GM18909 (cell line): ENCODE data around the gene POLA1.
"Not testable (repeated sequence)": the region's sequence is repeated elsewhere in the genome, so short reads cannot be mapped to it uniquely, and the experiment has no call there.

ENCODE experiments used
- ATAC-seq: cut with Tn5 transposase; IDR thresholded peaks from one replicate; pipeline ENCODE4 v1.9.1; 2021; ENCODE audit warnings: mild to moderate bottlenecking; ENCODE audit not compliant: unreplicated experiment, poor library complexity

The POLA1 gene

DNA sequence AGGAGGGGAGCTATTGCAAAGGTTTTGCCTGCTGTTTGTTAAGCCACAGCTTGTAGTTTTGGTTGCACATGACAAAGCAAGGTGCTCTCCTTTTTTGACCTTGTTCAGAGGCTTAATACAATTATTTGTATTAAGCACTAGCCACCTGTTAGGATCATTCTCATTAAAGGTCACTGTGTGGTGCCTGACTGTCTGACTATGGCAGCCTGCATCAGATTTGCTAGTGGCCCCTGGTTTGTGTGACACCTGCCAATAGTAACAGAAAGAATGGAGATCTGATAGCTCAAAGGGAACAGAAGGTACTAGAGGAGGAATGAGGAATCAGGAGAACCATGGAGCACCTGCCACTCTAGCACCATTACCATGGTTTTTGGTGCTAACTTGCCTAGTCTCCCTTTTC is 102.5 kb downstream of the POLA1 start:
- ATAC-seq, result no peak

DNA sequence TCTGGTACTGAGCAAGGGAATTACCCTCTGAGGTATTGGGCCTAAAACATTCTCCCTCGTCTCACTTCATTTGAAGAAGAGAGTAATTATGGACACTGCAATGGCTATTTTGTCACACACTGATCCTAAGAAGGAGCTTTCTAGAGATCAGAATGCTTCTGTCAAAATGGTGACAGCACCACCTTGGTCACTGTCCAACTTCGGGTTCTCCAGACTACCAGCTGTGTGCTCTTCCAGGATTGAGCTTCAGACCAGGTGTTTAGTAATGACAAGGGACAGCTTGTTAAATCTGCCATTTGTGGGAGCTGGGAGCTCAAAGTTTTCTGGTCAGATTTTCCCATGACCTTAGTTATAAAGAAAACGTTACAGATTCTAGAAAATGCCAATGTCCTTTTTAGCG is 105.4 kb downstream of the POLA1 start:
- no peak for ATAC-seq

GRCh38 chrX:24799565-24799964 is 105.8 kb downstream of the POLA1 start:
- ATAC-seq, result no peak

- no peak for ATAC-seq
Measured at GRCh38 chrX:24805201-24805600, 111.5 kb downstream of the POLA1 start.

DNA sequence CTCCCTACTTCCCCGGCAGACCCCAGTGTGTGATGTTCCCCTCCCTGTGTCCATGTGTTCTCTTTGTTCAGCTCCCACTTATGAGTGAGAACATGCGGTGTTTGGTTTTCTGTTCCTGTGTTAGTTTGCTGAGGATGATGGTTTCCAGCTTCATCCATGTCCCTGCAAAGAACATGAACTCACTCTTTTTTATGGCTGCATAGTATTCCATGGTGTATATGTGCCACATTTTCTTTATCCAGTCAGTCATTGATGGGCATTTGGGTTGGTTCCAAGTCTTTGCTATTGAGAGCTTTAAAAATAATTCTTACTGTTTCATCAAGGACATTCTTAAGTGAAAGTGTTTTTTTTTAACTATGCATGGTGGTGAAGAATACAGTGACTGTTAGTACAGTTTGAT is 126.1 kb downstream of the POLA1 start:
- not testable (repeated sequence) for ATAC-seq

DNA sequence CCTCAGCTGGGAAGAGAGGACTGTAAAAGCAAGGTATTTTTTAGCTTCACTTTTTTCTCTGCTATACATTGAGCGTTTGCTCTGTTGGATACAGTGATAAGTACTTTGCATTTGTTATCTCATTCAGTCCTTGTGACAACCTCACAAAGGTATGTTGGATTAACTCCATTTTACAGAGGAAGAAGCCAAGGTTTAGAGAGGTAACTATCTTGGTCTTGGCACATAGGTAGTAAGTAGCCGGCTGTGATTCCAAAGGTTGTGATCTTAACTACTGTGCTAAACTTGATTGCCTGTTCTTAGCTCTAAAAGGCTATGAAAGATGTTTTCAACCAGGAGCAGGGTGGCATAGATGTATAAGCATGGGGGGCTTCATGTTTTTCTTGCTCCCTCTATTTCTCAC is 134.4 kb downstream of the POLA1 start:
- no peak for ATAC-seq

GRCh38 chrX:24828600-24828999 is 134.9 kb downstream of the POLA1 start:
- no peak for ATAC-seq

- ATAC-seq, result no peak
Measured at GRCh38 chrX:24833695-24834094, 140.0 kb downstream of the POLA1 start.

DNA sequence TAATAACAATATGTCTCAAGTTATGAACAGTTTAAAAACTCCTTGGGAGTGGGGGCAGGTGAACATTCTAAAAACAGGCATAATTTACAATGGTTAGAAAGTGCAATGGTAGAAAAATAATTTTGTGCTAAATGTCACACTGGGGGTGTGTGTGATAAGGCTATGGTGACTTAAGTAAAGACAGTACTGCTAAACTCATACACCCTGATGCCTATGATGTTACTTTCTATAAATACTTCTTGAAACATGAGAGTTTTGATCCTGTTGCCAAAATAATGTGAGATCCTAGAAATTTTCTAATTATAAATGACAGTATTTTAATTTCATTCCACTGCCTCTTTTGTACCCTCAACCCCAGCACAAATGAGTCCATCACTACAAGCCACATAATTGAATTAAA is 144.2 kb downstream of the POLA1 start:
- ATAC-seq, result no peak

DNA sequence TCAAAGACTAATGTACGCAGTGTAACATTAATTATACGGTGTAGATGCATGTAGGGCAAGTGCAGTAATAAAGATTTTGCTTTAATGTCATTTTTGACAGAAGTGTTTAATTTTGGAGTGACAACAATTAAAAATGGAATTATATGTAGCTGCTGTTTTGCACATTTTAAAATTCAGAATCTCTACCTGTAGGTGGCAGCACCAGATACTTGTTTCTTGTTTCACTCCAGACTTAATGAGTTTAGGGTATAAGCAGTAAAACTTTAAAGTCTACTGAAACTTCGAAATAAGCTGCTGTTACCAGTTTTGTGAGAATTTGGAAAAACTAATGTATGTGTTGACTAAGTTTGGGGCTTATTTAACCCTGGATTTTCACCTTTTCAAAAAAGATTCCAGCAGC is 144.9 kb downstream of the POLA1 start:
- ATAC-seq, result peak; percentile 60

GRCh38 chrX:24839331-24839730 is 145.6 kb downstream of the POLA1 start:
- no peak for ATAC-seq

DNA sequence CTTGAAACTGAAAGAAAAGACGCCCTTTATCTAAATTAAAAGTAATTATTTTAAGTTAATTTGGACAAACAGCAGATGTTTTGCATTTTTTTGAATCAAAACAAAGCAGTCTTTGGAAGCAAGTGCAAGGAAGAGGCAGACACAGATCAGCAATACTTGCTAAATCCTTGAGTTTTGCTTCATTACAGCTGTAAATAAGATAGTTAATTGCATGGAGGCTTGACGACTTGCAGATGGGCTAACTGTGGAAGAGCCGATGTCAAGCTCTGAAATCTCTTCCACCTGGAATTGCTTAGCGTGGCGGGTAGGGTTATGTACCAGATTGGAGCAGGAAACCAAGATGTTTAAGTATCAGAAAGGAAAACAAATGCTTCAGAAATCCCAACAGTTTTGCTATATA is 148.8 kb downstream of the POLA1 start:
- ATAC-seq, result no peak

- ATAC-seq, result no peak
Measured at GRCh38 chrX:24846550-24847150, 152.9 kb downstream of the POLA1 start.

DNA sequence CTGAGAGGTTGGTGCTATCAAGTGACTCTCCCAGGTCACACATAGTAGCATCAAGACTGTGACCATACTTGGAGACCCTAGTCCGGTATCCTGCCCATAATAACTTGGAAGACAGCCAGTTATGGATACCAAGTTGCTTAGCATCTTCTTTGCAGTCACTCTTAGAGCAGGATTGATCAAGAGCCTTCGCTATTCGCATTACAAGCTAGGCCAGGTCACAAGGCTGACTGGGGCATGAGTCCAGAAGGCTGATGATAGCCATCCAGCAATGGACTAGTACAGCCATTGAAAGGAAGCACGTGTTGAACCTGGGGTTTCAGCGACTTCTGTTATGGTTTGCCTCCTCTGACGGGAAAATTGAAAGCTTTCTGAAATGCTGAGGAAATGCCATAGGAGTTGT is 157.6 kb downstream of the POLA1 start:
- ATAC-seq, result no peak

- no peak for ATAC-seq
Measured at GRCh38 chrX:24851780-24852179, 158.1 kb downstream of the POLA1 start.

DNA sequence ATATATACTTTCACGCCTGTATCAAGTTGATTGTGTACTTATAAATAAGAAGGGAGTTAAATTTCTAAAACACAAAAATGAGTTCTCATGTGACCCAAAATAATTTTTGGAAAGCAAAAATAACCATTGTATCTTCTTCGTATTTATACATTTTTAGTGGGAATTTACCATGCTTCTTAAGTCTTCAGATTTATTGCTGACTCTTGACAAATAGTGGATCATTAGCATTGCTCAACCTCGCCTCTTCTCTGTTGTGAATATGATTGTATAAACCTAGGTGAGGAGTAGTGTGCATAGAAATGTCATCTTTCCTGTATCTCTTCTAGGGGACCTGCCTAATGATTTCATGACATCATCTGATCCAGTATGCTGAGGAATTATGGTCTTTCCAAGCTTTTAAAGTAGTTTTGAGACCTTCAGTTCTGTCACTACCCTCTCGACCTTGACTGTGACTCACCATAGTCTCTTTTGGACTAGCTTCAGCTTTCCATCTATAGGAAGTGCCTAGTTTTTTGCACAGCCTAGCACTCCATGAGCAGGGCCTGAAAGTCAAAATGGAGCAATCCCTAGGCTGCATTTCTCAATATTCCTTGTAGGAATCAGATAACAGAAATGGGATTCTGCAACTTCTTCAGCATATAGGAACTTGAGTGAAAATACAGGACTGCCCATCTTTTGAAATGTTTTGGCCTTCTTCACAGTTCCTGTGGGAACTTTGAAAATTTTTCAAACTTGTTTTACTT is 164.5 kb downstream of the POLA1 start:
- no peak for ATAC-seq

DNA sequence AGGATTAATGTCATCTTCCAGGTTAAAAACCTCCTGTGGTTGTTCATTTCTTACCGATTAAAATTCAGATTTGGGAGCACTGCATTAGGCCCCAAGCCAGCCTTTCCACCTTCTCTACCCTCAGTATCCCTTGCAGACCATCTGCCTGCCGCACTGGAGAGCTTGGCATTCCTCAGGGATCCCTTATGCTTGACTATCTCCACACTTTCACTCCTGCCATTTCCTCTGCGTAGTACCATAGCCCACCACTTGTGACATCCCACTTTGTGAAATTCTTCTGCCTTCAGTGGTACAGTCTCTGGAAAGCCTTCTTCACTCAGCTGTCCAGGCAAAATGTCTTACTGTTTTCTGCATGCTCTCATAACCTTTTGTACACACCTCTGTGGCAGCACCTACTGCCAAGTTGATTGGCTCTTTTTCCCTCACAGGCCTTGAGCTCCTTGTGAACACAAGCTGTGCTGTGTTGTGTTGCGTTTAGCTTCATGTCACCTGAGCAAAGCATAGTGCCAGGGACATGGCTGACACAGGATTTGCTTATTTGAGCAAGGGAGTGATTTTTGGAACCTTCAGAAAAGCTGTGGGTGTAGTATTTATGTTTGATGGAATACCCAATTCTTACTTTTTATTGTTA is 165.6 kb downstream of the POLA1 start:
- ATAC-seq, result no peak

GRCh38 chrX:24860140-24860539 is 166.4 kb downstream of the POLA1 start:
- no peak for ATAC-seq

DNA sequence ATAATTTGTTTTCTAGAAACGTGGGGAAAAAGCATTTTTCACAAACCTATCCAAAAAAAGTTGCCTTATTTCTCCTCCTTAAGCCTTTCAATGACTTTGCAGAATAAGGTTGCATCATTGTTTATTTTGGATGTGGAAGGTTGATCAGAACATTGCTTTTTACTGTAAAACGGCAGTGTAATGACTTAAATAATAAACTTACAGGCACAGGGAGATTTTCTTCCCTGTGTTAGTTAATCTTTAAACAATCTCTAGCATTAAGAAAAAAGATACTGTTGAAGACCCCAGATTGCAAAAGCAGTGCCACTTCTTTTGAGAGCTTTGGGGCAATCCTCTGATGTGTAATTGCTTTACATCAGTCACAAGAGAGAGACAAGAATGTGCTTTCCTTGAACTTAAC is 168.6 kb downstream of the POLA1 start:
- no peak for ATAC-seq

- ATAC-seq, result not testable (repeated sequence)
Measured at GRCh38 chrX:24863779-24864178, 170.1 kb downstream of the POLA1 start.

GRCh38 chrX:24870143-24870542 is 176.4 kb downstream of the POLA1 start:
- no peak for ATAC-seq
